ENCODE results near the gene C16orf90.

C16orf90 gene

DNA sequence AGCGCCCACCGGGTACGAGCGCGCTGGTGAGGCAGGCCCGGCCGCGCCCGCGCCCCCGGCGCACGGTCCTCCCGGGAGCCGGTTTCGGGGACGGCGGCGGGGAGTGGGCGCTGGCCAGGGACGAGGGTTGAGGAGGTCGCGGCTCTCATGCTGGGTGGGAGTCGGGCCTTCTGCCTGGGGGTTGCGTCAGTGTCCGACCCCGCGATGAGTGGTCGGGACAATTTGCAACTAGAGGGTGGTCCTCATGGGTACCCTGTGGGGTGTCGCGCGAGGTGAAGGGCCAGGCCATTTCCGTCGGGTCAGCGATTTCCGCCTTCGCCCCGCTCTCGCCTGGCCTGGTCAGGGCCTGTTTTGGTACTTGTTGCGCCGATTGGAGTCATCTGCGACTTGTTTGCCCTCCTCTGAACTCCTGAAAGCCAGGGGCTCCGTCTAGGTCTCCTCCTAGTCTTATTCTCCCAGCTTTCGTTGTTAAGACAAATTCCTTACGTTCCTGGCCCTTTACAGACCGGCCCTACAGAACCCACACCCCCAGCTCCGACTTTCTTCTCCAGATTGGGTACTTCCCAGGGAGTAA is 36.9 kb downstream of the C16orf90 start:
- peaks cover 9% of the 10 kb centered on the region for H3K4me1 ChIP-seq (ENCODE audit: control insufficient read depth, insufficient read depth, low read length)
- peak overlapping the region; percentile 83 for H3K4me3 ChIP-seq (ENCODE audit: low read depth, low read length)
- H3K9ac ChIP-seq (ENCODE audit: low read depth, low read length) = peak overlapping the region; percentile 77
- H3K9me3 ChIP-seq (ENCODE audit: control insufficient read depth, insufficient read depth, low read length) = no peaks in the 10 kb centered on the region
- H3K36me3 ChIP-seq (ENCODE audit: control insufficient read depth, insufficient read depth, low read length) = no peaks in the 10 kb centered on the region
- no peaks in the 10 kb centered on the region for H3K27me3 ChIP-seq (ENCODE audit: control insufficient read depth, insufficient read depth, low read length)

DNA sequence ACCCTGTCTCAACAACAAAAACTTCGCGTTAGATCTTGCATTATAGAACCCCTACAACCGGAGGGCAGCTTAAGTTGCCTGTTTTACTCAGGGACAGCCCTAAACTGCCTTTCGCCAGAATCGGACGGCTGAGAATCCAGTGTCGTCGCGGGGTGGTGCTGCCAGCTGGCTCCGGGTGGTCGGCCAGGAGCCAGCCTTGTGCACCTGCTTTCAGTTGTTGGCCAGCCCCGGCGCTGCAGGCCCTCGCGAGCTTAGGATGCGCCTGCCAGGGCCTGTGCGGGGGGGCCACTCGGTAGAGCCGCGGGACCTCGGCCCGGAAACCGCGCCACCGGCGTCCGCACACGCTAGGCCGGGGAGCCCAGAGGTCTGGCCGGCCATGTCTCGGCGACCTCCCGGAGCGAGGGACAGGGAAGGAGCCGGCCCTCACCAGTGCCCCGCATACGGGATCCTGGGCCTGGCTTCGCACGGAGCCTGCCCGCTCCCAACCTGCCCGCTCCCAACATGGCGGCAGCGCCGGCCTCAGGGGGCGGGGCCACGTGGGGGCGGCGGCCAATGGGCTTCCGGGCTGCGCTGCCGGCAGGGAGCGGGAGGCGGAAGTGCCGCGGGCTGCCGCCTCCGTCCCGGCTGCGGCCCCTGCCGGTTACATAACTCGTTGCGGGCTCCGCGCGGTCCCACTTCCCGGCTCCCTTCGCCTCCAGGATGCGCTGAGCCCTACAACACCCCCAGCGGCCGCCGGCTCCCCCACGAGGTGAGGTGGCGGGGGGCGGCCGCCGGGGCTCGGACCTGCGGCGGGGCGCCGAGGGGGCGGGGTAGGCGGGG is 37.6 kb downstream of the C16orf90 start:
- Histone ChIP-seq H3K36me3 (ENCODE audit: control insufficient read depth, insufficient read depth, low read length) (no peaks in the 10 kb centered on the region), H3K4me3 (ENCODE audit: low read depth, low read length) (peak overlapping the region; percentile 76), H3K4me1 (ENCODE audit: control insufficient read depth, insufficient read depth, low read length) (peaks cover 9% of the 10 kb centered on the region), H3K9ac (ENCODE audit: low read depth, low read length) (peak overlapping the region; percentile 83), H3K9me3 (ENCODE audit: control insufficient read depth, insufficient read depth, low read length) (no peaks in the 10 kb centered on the region), H3K27me3 (ENCODE audit: control insufficient read depth, insufficient read depth, low read length) (no peaks in the 10 kb centered on the region)

DNA sequence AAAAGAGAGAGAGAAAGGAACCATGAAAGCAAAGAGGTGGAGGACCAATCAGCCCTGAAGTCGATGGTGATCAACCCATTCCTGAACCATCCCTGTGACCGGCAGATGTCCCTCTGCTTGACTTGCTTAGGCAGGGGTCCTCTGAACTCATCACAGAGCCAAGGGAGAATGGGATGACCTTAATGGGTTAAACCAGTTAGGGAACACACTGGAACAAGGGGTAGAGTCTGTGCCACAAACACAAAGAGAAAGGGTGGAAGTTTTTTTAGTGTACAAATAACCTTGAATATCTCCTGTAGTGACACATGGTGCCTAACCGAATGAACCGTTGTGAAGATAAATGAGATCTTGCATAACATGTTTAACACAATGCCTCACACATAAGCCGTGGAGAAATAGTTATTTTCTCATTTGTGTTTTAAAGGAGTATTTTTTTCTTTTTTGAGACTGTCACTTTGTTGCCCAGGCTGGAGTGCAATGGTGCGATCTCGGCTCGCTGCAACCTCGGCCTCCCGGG is 40.6 kb downstream of the C16orf90 start:
- no peaks in the 10 kb centered on the region for H3K27me3 ChIP-seq (ENCODE audit: control insufficient read depth, insufficient read depth, low read length)
- H3K4me3 ChIP-seq (ENCODE audit: low read depth, low read length) = no peak overlapping the region
- peaks cover 9% of the 10 kb centered on the region for H3K4me1 ChIP-seq (ENCODE audit: control insufficient read depth, insufficient read depth, low read length)
- H3K9ac ChIP-seq (ENCODE audit: low read depth, low read length) = no peak overlapping the region
- H3K9me3 ChIP-seq (ENCODE audit: control insufficient read depth, insufficient read depth, low read length) = no peaks in the 10 kb centered on the region
- H3K36me3 ChIP-seq (ENCODE audit: control insufficient read depth, insufficient read depth, low read length) = no peaks in the 10 kb centered on the region

- Histone ChIP-seq H3K9me3 (ENCODE audit: control insufficient read depth, insufficient read depth, low read length) (no peaks in the 10 kb centered on the region), H3K27me3 (ENCODE audit: control insufficient read depth, insufficient read depth, low read length) (no peaks in the 10 kb centered on the region), H3K4me3 (ENCODE audit: low read depth, low read length) (no peak overlapping the region), H3K9ac (ENCODE audit: low read depth, low read length) (no peak overlapping the region), H3K4me1 (ENCODE audit: control insufficient read depth, insufficient read depth, low read length) (peaks cover 4% of the 10 kb centered on the region), H3K36me3 (ENCODE audit: control insufficient read depth, insufficient read depth, low read length) (no peaks in the 10 kb centered on the region)
Observed at GRCh38 chr16:3454093-3454492, 41.2 kb downstream of the C16orf90 start.

DNA sequence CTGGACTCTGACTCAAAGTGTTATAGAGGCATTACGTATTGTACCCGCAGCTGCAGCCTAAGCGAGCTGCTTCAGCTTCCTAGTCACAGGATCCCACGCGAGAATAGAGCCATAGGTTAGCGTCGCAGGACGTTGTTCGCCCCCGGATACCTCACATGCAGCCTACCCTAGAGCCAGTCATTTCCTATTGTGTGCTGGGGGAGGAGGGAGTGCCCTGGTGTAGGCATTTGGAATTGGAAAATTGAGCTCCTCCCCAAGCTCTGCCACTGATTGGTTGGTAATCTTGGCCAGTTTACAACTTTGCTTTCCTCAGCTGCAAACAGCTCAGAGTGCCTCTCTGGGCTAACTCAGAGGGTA is 51.3 kb downstream of the C16orf90 start:
- peaks cover 3% of the 10 kb centered on the region for H3K36me3 ChIP-seq (ENCODE audit: control insufficient read depth, insufficient read depth, low read length)
- peak overlapping the region; percentile 70 for H3K9ac ChIP-seq (ENCODE audit: low read depth, low read length)
- H3K4me3 ChIP-seq (ENCODE audit: low read depth, low read length) = peak overlapping the region; percentile 87
- no peaks in the 10 kb centered on the region for H3K9me3 ChIP-seq (ENCODE audit: control insufficient read depth, insufficient read depth, low read length)
- H3K4me1 ChIP-seq (ENCODE audit: control insufficient read depth, insufficient read depth, low read length) = no peaks in the 10 kb centered on the region
- no peaks in the 10 kb centered on the region for H3K27me3 ChIP-seq (ENCODE audit: control insufficient read depth, insufficient read depth, low read length)
